GM18511 (cell line): ENCODE measurements around the gene ZDHHC11.
"Not testable (repeated sequence)": the region's sequence is repeated elsewhere in the genome, so short reads cannot be mapped to it uniquely, and the experiment has no call there.

Source experiments
- ATAC-seq: cut with Tn5 transposase; IDR thresholded peaks from one replicate; pipeline ENCODE4 v1.9.1; 2021; ENCODE audit warnings: mild to moderate bottlenecking, moderate library complexity; ENCODE audit not compliant: unreplicated experiment

Gene ZDHHC11

DNA sequence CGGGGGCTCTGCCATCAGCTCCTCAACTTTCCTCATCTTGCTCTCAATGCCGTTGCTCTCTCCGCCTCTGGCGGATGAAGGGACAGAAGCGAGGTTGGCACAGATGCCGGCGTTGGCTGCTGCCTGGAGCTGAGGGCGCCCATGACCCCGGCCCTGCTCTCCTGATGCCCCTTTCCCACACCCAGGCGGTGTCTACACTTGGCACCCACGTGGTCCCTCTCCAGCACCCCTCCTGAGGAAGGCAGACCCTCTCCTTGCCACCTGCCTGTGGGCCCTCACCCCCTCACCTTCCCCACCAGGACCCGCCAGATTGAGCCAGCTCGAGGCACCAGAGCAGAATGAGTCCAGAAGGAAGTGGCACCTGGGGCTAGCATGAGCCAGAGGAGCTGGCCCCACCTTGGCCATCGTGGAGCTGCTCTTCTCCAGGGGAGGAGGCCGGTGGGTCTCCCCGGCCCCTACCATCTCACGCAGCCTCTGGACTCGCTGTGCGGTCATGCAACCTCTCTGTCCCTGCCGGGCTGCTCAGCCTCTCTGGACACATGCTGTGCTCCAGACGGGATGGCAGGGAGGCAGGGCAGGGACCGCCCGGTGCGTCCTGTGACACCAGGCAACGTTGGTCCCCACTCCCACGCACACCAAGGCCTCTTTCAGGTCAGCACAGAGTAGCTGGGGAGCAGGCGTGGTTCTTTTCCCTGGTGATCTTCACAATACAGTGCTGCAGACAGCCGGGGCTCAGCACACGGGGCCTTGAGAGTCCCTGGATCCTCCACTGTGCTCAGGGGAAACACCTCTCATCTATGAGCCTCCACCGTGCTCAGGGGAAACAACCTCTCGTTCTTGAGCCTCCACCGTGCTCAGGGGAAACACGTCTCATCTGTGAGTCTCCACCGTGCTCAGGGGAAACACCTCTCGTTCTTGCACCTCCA lies 4.8 kb downstream of the ZDHHC11 start:
- ATAC-seq = not testable (repeated sequence)

DNA sequence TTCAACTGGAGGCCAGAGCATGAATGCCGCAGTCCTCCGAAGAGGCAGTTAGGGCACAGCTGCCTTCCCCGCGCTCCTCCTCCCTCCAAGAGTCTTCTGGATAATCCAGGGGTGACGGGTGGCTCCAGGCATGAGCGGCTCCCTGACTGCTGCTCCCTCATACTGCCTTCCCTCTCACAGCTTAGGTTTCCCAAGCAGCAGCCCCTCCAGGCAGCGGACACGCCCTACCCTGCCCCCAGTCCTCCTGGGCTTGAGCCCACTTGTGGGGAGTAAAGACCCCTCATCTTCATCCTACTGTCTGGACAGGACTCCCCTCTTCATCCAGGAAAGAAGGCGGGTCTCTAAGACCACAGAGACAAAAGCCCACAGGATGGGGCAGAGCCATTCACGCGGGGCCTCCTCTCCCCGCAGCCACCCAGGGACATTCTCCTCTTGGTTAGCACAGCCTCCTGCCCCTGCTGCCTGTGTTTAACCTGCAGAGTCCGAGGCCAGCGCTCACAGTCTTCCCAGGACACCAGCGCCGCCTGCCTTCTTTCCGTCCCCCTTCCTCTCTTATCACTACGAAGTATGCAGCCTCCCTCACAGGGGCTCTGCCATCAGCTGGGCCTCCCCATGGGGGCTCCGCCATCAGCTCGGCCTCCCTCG lies 5.6 kb downstream of the ZDHHC11 start:
- ATAC-seq = not testable (repeated sequence)

DNA sequence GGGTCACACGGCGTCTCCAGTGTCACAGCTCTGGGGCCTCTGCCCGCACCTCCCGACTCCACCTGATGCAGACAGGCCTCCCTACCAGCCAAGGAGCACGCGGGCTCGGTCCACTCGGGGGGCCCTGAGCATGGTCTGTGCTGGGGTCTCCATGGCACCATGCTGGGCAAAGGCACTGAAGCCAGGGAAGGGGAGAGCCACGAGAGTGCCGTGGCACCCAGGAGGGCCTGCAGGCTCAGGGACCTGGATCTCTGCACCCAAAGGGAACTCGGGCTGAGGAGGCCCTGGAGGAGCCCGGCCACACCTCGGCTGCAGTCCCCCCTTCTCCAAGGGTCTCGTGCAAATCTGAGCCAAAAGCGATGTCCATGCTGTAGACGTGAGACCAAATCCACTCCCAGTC lies 6.4 kb downstream of the ZDHHC11 start:
- not testable (repeated sequence) for ATAC-seq

DNA sequence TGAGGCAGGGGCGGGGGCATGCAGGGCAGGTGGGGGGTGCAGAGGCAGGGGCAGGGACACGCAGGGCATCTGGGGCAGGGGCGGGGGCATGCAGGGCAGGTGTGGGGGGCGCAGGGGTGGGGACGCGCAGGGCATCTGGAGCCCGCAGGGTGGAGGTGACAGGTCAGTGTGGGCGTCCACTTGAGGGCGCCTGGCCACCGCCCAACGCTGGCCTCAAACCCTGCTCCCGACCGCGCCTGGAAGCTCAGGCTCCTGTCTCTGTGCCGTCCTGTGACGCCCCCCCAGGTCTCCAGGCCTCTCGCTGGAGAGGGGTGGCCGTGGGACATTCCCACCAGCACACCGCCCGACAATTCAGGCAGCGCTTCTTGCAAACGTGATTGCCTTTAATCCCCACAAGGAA lies 6.9 kb downstream of the ZDHHC11 start:
- ATAC-seq = not testable (repeated sequence)

DNA sequence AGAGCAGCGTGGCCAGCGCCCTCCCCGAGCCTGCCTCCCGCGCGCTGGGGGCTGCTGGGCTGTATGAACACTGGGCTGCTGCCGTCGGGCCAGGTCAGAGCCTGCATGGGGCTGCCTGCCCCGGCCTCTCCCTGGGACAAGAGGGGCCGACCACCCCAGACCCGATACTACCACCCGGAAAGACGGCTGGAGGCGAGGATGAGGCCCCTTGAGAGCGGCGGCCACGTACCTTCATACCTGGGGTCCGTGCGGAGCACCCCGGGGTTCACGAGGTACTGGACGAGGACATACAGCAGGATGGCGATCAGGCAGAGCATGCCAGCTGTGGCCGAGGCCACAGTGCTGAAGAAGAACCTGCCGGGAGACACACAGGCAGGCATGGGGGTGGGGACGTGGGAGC lies 7.4 kb downstream of the ZDHHC11 start:
- not testable (repeated sequence) for ATAC-seq

DNA sequence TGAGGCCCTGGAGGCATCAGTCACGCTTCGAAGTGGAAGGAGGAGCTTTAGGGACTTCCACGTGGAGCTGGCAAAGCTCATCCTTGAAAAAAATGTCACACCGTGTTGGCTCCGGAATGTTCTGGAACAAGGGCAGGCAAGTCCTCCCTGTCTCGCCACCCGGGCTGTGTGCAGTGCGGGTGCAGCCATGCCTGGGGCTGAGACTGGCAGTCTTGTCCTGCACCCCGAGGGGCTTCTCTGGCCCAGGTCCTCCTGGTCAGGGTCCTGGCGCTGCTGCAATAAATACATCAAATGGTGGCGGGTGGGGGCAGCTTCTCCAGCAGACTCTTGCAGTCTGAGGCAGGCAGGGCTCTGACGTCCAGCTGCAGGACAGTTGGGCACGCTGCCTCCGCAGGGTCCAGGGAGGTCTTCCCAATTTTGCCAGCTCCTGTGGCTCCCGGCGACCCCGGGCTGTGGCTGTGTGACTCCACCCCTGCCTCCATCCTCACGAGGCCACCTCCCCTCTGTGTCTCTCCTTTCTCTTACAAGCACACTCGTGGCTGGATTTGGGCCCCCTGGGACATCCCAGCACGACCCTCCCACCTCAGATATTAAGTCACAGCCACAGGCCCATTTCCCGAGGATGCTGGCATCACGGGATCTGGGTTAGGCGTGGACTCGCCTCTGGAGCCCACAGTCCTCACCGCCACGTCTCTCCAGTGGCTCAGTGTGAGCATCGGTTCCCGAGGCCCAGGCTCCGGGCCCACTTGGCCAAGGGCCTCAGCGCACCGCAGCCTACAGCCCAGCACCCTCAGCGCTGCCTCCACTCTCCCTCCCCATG lies 8.2 kb downstream of the ZDHHC11 start:
- not testable (repeated sequence) for ATAC-seq

DNA sequence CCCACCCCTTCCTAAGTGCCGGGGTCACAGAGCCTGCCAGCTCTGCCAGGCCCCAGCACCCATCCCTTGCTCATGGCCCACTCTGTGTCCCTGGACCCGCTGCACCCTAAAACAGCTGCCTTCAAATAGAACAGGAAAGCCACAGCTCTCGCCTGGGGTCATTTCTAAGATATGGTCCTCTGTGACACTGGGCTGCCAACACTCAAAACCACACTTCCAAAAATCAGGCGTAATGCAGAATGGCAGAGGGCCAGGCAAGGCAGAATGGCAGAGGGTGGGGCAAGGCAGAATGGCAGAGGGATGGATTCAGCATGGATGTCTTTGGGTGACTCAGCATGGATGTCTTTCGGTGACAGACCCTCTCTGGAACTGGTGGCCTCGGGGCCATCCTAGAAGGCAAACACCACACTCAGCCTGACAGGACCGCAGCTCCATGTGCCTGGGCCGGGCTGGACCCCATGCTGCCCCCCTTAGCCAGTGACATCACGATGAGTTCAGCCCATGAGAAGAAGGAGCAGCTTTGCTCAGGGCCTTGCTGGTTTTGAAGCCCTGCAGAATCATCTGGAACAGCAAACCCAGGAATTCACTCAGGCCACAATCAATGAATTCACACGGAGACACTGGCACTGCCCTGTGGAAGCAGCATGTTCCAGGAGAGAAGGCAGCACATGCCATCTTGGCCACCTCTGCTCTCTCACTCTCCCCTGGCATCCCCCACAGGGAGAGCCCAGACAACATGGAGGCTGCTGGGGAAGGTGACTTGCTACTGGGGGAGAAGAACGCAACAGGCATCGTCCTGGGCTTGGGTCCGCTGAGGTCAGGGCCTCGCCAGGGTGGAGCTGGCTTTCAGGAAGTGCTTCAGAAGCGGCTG lies 9.0 kb downstream of the ZDHHC11 start:
- ATAC-seq = not testable (repeated sequence)

DNA sequence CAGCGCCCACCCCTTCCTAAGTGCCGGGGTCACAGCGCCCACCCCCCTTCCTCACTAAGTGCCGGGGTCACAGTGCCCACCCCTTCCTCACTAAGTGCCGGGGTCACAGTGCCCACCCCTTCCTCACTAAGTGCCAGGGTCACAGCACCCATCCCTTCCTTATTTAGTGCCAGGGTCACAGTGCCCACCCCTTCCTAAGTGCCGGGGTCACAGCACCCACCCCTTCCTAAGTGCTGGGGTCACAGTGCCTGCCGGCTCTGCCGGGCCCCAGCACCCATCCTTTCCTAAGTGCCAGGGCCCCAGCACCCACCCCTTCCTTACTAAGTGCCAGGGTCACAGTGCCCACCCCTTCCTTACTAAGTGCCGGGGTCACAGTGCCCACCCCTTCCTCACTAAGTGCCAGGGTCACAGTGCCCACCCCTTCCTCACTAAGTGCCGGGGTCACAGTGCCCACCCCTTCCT lies 9.8 kb downstream of the ZDHHC11 start:
- ATAC-seq = not testable (repeated sequence)

DNA sequence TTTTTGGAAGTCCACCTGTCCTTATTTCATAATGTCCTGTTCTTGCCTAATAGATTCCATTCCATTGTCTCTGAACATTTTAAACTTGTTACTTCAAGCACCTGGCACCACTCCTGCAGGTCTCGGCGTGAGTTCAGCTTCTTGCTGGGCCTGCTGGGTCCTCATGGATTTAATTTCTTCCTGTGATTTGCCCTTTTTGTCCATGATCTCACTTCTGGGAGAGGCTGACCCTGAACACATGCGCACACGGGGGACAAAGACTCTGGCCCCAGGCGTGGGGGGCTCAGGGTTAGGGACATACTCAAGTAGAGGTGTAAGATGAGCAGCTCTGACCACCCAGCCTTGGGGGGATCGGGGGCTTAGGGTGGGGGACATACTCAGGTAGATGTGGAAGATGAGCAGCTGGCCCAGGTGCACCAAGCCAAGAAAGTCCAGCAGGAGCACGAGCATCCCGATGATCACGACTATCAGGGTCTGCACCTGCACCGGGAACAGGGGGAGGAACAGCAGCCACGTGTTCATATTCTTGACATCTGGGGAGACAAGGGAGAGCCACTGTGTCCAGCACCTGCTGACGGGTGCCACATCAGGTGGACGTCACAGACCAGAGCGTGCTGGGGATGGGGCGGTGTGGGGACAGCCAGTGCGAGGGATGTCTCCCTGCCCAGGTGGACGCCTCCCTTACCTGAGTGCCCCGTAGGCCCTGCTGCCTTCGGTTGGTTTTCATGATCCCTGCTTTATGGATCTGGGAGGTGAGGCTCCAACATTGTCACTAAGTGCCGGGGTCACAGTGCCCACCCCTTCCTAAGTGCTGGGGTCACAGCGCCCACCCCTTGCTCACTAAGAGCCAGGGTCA lies 10.4 kb downstream of the ZDHHC11 start:
- not testable (repeated sequence) for ATAC-seq

DNA sequence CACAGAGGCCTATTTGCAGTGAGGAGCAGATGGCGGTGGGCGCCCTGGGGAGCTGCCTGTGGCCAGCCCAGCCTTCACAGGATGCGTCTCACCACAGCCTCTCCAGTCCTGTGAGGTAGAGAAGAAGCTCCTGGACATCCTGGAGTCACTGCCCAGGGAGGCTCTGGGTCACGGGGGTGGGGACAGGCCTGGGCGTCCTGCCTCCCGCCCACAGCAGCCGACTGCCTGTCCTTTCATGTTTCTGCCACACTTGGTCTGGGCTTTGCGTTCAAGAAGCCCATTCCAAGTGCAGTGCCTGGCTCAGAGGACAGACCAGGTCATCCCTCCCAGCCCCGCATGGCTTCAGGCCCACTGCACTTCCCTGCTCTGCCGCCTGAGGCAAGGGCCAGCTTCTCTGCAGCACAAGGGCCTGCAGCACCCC lies 12.3 kb downstream of the ZDHHC11 start:
- not testable (repeated sequence) for ATAC-seq

DNA sequence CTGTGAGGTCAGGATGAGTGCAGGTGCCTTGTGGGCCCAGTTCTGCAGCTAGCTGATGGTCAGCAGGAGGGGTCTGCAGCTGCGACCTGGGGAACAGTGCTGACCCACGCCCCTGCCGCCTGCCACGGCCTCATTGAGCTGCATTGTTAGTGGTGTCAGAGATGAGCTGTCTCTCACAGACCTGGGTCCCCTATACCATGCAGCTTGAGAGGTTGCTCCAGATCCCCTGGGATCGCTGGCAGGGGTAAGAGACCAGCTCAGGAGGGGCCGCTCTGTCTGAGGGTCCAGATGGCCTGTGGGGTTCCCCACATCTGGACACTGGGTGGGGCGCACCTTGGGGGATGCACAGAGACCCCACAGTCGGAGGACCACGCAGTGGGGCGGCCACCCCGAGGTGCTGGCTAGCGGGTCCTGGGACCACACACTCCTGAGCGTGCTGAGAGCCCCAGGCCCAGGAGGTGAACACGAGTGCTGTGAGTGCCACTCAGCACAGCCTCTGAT lies 13.1 kb downstream of the ZDHHC11 start:
- not testable (repeated sequence) for ATAC-seq

DNA sequence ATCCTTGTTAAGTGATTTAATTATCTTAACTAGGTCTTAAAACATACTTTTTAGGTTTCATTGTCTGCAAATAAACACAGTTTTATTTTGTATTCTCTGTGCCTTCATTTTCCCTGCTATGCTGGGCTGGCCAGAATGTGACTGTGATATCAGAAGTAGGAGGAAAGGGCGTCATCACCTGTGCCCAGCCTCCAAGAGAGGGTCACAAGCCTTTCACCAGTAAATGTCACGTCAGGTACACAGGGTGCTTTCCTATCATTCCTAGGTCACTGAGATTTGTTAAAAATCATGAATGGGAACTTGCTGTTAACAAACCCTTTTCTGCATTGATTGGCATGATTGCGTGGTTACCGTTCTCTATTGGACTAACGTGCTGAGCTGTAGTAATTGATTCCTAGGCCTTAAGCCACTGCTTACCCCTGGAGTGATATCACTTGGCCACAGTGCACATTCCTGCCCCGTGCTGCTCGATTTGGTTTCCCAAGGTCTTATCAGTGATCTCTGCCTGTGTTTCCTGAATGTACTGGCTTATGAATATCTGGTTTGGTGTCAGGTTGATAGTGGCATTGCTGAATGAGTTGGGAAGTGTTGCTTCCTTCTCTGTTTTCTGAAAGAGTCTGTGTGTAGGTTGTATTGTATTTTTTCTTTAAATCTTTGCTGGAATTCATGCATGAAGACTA lies 14.7 kb downstream of the ZDHHC11 start:
- ATAC-seq = not testable (repeated sequence)

DNA sequence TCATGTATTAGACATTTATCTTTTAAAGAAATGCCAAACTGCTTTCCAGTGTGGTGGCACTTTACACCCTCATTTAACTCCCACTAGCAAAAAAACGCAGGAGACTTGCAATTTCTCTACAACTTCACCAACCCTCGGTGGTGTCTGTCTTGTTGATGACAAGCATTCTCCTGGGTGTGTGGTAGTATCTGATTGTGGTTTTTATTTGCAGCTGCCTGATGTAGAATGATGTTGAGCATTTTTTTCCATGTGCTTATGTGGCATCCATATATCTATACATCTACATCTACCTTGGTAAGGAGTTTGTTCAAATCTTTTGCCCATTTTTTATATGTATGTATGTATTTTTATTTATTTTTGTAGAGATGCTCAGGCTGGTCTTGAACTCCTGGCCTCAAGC lies 16.8 kb downstream of the ZDHHC11 start:
- not testable (repeated sequence) for ATAC-seq

DNA sequence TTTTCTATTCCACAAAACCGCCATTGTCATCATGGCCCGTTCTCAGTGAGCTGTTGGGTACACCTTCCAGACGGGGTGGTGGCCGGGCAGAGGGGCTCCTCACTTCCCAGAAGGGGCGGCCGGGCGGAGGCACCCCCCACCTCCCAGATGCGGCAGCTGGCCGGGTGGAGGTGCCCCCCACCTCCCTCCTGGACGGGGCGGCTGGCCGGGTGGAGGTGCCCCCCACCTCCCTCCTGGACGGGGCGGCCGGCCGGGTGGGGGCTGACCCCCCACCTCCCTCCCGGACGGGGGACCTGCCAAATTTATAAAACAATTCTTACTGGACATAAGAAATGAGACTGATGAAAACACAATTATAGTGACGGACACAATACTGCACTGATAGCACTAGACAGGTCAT lies 22.6 kb downstream of the ZDHHC11 start:
- not testable (repeated sequence) for ATAC-seq

DNA sequence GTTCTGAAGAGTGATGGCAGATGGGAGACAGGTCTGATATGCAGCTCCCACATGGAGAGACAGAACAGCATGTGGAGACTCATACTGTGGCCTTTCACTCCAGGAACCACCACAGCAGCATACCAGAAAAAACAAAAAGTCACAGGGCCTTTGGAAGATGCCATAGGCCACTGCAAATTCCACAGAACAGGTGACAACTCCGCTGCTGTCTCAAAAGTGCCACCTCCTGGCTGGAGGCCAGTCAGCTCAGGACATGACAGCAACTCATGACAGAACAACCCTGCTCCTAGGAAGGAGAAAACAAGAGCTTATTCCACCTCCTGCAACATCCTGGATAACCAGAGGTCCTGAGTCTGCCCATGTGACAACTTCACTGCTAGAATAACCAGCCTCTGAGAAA lies 25.2 kb downstream of the ZDHHC11 start:
- ATAC-seq = not testable (repeated sequence)

DNA sequence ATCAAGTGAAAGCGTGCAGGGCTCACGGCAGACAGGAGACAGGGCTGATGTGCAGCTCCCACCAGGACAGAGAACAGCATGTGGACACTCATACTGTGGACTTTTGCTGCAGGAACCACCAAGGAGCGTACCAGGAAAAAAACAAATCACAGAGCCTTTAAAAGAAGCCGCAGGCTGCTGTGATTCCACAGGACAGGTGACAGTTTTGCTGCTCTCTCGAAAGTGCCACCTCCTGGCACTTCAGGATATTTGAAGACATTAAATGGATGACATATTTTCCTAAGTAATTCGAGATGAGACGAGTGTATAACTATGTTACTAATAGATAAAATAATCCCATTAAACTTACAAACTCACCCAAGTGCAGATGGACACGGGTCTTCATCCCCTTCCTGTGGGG lies 29.3 kb downstream of the ZDHHC11 start:
- no peak for ATAC-seq

DNA sequence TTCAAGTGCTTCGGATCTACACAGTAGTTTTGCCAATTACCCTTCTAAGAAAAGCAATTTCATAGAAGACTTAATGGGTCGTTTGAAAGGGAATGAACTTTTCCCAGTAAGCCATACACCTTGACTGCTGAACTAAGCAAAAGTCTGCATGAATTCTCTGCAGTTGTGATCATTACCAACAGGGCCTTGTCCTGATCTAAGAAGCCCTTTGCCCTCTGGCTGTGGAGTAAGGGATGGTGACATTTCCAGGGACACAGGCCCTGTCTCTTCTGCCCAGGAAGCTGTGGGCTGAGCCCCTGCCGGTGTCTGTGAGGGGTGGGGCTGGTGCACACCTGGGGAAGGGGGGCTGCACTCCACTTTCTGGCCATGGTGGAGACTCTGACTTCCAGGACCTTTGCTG lies 30.5 kb downstream of the ZDHHC11 start:
- ATAC-seq = no peak

DNA sequence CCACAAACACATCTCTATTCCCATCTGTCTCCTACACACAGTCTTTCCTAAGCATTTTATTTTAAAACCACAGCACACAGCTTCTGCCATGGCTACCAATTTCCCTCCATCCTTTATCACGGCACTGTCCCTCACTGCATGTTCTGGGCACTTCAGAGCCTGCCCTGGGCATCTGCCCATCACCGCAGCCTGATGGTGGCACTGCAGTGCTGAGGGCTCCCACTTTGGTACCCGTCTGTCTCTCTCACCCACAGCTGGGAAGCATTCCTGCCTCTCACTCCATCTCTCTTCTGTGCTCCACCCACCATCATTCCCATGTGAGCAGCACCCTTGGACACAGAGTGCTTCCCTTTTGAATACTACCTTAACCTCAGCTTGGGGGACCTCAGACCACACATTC lies 31.7 kb downstream of the ZDHHC11 start:
- no peak for ATAC-seq
